SJCRH30 (cell line): ENCODE measurements around the gene ARHGAP23. TPM values are rescaled to one million over a fixed set of nuclear protein-coding genes. Genes with fewer than 3 reads are reported as not detected.

ENCODE experiments used
- DNase-seq, 2 experiments: peaks; one replicate each; pipeline ENCODE4 v3.0.0-alpha.2; 2015 to 2020
- H3K27ac ChIP-seq: fragments of 250-450 bp; sonication (Bioruptor Pico); 2 replicates; pipeline ENCODE4 v1.5.1; 2020; ENCODE audit warnings: mild to moderate bottlenecking, moderate library complexity
- H3K27me3 ChIP-seq: fragments of 250-450 bp; sonication (Bioruptor Pico); 2 replicates; pipeline ENCODE4 v1.5.1; 2020; ENCODE audit warnings: mild to moderate bottlenecking, moderate library complexity
- H3K36me3 ChIP-seq: fragments of 250-450 bp; sonication (Bioruptor Pico); 2 replicates; pipeline ENCODE4 v1.5.1; 2020; ENCODE audit warnings: mild to moderate bottlenecking, moderate library complexity
- H3K4me1 ChIP-seq: fragments of 250-450 bp; sonication (Bioruptor Pico); 2 replicates; pipeline ENCODE4 v1.5.1; 2020; ENCODE audit warnings: mild to moderate bottlenecking, moderate library complexity
- H3K4me3 ChIP-seq: fragments of 250-450 bp; sonication (Bioruptor Pico); 2 replicates; pipeline ENCODE4 v1.5.1; 2020; ENCODE audit warnings: mild to moderate bottlenecking, moderate library complexity
- H3K9me3 ChIP-seq: fragments of 250-450 bp; sonication (Bioruptor Pico); replicated peaks from 2 replicates; pipeline ENCODE4 v1.5.1; 2020; ENCODE audit warnings: mild to moderate bottlenecking, moderate library complexity
- total RNA-seq: library from RNA; depleted of rRNA; stranded (reverse); fragments of >200 nt; shearing (Covaris generic); gene quantifications from 2 replicates; pipeline ENCODE4 v1.2.3, GENCODE V29; 2014

The ARHGAP23 gene
- total RNA-seq, 1 experiment from 2014 or later, result 35.7 TPM

GRCh38 chr17:38456031-38456815 is 28.0 kb downstream of the ARHGAP23 start:
- Histone ChIP-seq H3K9me3 (no peaks in the 10 kb centered on the region), H3K27me3 (no peaks in the 10 kb centered on the region), H3K4me3 (no peak overlapping the region; the same call in 1 of the 2 replicates), H3K4me1 (peaks cover 46% of the 10 kb centered on the region), H3K36me3 (peaks cover 16% of the 10 kb centered on the region), H3K27ac (peak overlapping the region; percentile 91)
- peak; percentile 79 to 86 for DNase-seq

- Histone ChIP-seq H3K27me3 (no peaks in the 10 kb centered on the region), H3K9me3 (no peaks in the 10 kb centered on the region), H3K36me3 (peaks cover 18% of the 10 kb centered on the region), H3K4me3 (no peak overlapping the region), H3K27ac (no peak overlapping the region), H3K4me1 (peaks cover 33% of the 10 kb centered on the region)
- no peak for DNase-seq
Measured at GRCh38 chr17:38457577-38458371, 29.5 kb downstream of the ARHGAP23 start.

DNA sequence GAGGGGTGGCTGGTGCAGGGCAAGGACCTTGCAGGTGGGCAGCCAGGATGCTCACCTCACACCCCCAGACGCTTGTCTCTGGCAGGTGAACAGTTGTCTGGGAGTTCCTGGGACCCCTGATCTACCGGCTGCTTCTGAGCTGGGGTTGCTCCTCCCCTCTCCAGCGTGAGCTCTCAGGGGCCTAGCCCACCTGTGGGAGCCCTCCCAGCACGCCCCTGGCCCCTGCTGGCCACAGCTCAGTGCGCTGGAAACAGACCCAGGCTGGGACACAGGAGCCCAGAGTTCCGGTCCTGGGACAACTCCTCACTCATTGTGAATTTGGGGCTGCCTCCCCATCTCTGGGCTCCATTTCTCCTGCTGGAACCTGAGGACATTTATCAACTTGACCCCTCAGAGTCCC is 30.3 kb downstream of the ARHGAP23 start:
- Histone ChIP-seq H3K4me3 (no peak overlapping the region), H3K36me3 (peaks cover 25% of the 10 kb centered on the region), H3K27ac (no peak overlapping the region), H3K27me3 (no peaks in the 10 kb centered on the region), H3K4me1 (peaks cover 28% of the 10 kb centered on the region), H3K9me3 (no peaks in the 10 kb centered on the region)
- DNase-seq, result no peak

DNA sequence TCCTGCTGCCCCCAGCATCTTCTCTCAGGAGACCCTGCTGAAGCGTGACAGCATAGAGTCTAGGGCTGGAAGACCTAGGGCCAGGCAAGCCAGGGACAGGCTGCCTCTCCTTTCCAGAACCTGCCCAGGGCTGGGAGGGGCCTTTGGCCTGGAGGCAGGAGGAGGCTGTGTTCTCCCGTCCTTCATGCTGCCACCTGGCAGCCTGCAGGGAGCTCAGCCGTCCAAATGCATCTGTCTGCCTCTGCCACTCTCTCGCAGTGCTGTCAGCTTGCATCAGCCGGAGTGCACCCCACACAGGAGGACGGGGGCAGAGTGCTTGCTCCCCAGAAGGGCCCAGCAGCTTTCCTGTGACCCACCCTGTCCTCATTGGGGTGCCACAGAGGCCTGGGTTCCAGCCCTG is 31.3 kb downstream of the ARHGAP23 start:
- Histone ChIP-seq H3K36me3 (peaks cover 34% of the 10 kb centered on the region), H3K4me3 (no peak overlapping the region), H3K9me3 (no peaks in the 10 kb centered on the region), H3K27ac (no peak overlapping the region), H3K27me3 (no peaks in the 10 kb centered on the region), H3K4me1 (peaks cover 37% of the 10 kb centered on the region)
- no peak for DNase-seq

- no peak overlapping the region for H3K27ac ChIP-seq
- H3K4me1 ChIP-seq, result peaks cover 31% of the 10 kb centered on the region
- H3K4me3 ChIP-seq, result no peak overlapping the region
- H3K36me3 ChIP-seq, result peaks cover 34% of the 10 kb centered on the region
- no peak for DNase-seq
- H3K9me3 ChIP-seq, result no peaks in the 10 kb centered on the region
- H3K27me3 ChIP-seq, result no peaks in the 10 kb centered on the region
Measured at GRCh38 chr17:38460082-38460715, 31.9 kb downstream of the ARHGAP23 start.

DNA sequence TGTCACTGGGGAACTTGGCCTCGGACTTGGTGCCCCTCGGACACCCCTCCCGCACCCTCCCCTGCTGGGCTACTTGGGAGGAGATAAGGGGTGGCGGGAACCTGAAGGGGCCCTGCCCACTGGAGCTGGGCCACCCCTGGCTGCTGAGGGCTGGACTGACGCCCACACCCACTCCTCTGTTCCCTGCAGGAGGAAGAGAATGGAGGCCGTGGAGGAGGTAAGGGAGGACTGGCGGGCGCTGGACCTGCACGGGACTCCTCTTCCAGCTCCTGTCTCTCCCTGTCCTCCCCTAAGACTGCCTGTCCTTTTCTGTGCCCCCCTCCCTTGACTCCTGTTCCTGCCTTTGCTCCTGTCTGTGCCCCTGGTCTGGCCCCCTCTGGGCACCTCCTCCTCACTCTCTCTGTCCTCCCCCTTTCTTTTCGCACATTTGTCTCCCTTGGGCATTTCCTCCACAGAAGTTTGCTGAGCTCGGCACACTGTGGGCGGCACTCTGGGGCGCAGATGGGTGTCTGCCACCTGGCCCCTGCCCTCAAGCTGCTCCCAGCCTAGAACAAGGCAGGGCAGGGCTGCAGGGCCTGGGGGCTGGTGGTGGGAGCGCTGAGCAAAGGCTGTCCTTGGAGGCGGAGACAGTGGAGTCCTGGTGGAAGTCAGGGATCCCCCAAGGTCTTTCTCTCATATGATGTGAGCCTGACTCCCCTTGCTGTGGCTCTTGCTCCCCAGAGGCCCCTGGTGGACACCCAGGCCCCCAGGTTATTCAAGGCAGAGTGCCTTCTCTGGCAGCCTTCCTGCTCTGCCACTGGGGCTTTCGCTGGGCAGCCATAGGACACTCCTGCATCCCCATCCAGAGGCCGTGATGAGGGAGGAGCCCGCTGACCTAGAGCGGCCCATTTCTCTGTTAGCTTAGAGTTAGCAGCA is 32.7 kb downstream of the ARHGAP23 start:
- Histone ChIP-seq H3K36me3 (peaks cover 36% of the 10 kb centered on the region), H3K4me3 (no peak overlapping the region), H3K27me3 (no peaks in the 10 kb centered on the region), H3K27ac (no peak overlapping the region), H3K9me3 (no peaks in the 10 kb centered on the region), H3K4me1 (peaks cover 25% of the 10 kb centered on the region)
- no peak for DNase-seq

- no peaks in the 10 kb centered on the region for H3K9me3 ChIP-seq
- H3K27ac ChIP-seq, result no peak overlapping the region
- no peak for DNase-seq
- H3K36me3 ChIP-seq, result peaks cover 43% of the 10 kb centered on the region
- H3K4me1 ChIP-seq, result peaks cover 18% of the 10 kb centered on the region
- H3K27me3 ChIP-seq, result no peaks in the 10 kb centered on the region
- H3K4me3 ChIP-seq, result no peak overlapping the region
Measured at GRCh38 chr17:38461683-38462082, 33.4 kb downstream of the ARHGAP23 start.

DNA sequence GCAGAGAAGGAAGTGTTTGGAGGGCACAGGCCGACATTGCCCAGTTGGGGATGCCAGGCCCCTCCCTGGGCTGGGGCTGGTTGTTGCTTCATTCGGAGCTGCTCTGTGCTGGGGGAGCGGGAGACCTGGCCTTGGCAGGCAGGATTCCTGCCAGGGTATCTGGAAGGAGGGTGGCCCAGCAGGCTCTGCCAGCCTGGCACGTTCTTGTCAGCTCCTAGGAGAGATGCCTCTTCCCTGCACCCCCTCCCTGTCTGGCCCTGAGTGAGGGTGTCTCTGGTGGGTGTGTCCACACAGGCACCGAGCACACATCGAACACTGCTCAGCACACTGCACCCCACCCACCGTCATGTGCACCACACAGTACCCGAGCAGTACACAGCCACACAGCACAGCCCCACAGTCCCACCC is 35.2 kb downstream of the ARHGAP23 start:
- peaks cover 9% of the 10 kb centered on the region for H3K4me1 ChIP-seq
- H3K9me3 ChIP-seq, result no peaks in the 10 kb centered on the region
- no peak overlapping the region for H3K27ac ChIP-seq
- H3K27me3 ChIP-seq, result no peaks in the 10 kb centered on the region
- peaks cover 55% of the 10 kb centered on the region for H3K36me3 ChIP-seq
- DNase-seq, result no peak
- no peak overlapping the region for H3K4me3 ChIP-seq

- H3K9me3 ChIP-seq, result no peaks in the 10 kb centered on the region
- H3K36me3 ChIP-seq, result peaks cover 51% of the 10 kb centered on the region
- H3K4me3 ChIP-seq, result peak overlapping the region; percentile 63
- H3K27me3 ChIP-seq, result no peaks in the 10 kb centered on the region
- peaks cover 9% of the 10 kb centered on the region for H3K4me1 ChIP-seq
- H3K27ac ChIP-seq, result peak overlapping the region; percentile 65
- DNase-seq, result peak in 1 of 2 experiments; percentile 38
Measured at GRCh38 chr17:38464251-38464722, 36.0 kb downstream of the ARHGAP23 start.

GRCh38 chr17:38464723-38465390 is 36.6 kb downstream of the ARHGAP23 start:
- no peaks in the 10 kb centered on the region for H3K27me3 ChIP-seq
- peaks cover 45% of the 10 kb centered on the region for H3K36me3 ChIP-seq

GRCh38 chr17:38465391-38466345 is 37.4 kb downstream of the ARHGAP23 start:
- H3K27me3 ChIP-seq, result no peaks in the 10 kb centered on the region
- peaks cover 9% of the 10 kb centered on the region for H3K4me1 ChIP-seq
- no peak for DNase-seq
- peaks cover 41% of the 10 kb centered on the region for H3K36me3 ChIP-seq
- H3K4me3 ChIP-seq, result peak overlapping the region; percentile 63
- H3K9me3 ChIP-seq, result no peaks in the 10 kb centered on the region
- peak overlapping the region; percentile 65 for H3K27ac ChIP-seq

More at GRCh38 chr17:38464723-38465390, 36.6 kb downstream of the ARHGAP23 start:
- peak overlapping the region; percentile 63 for H3K4me3 ChIP-seq
- no peaks in the 10 kb centered on the region for H3K9me3 ChIP-seq
- DNase-seq, result peak; percentile 85 to 86
- peaks cover 9% of the 10 kb centered on the region for H3K4me1 ChIP-seq
- H3K27ac ChIP-seq, result peak overlapping the region; percentile 65

GRCh38 chr17:38466346-38467315 is 38.4 kb downstream of the ARHGAP23 start:
- no peaks in the 10 kb centered on the region for H3K9me3 ChIP-seq
- H3K36me3 ChIP-seq, result peaks cover 39% of the 10 kb centered on the region
- H3K27ac ChIP-seq, result no peak overlapping the region
- no peak overlapping the region for H3K4me3 ChIP-seq
- DNase-seq, result no peak
- peaks cover 9% of the 10 kb centered on the region for H3K4me1 ChIP-seq
- H3K27me3 ChIP-seq, result no peaks in the 10 kb centered on the region
